Fibroblast of peridontal ligament (primary cell): ENCODE data around the gene ANGPTL8.
A peak's percentile ranks its signal among the peaks of the same experiment; 100 is the strongest.

Experiments used
- DNase-seq: peaks from one replicate; pipeline ENCODE4 v3.0.0-alpha.2; 2010; ENCODE audit errors: extremely low read depth

The ANGPTL8 gene

GRCh38 chr19:11239377-11240000 is at the start of gene ANGPTL8:
Gene ANGPTL8, plus strand, starts transcription at chr19:11239619. Its CDS starts 19 bp downstream, at chr19:11239638.
- no peak for DNase-seq

- no peak for DNase-seq
Measured at GRCh38 chr19:11190501-11190900, 48.9 kb upstream of the ANGPTL8 start.

- peak; percentile 75 for DNase-seq
Measured at GRCh38 chr19:11191273-11191755, 48.1 kb upstream of the ANGPTL8 start.

- no peak for DNase-seq
Measured at GRCh38 chr19:11191934-11192333, 47.5 kb upstream of the ANGPTL8 start.

GRCh38 chr19:11192957-11193939 is 46.2 kb upstream of the ANGPTL8 start:
- no peak for DNase-seq

GRCh38 chr19:11194173-11194572 is 45.2 kb upstream of the ANGPTL8 start:
- DNase-seq: no peak

- DNase-seq: peak; percentile 20
Measured at GRCh38 chr19:11194656-11195558, 44.5 kb upstream of the ANGPTL8 start.

- DNase-seq: no peak
Measured at GRCh38 chr19:11195681-11196080, 43.7 kb upstream of the ANGPTL8 start.

- DNase-seq: peak; percentile 31
Measured at GRCh38 chr19:11196406-11197287, 42.8 kb upstream of the ANGPTL8 start.

- DNase-seq: peak; percentile 52
Measured at GRCh38 chr19:11197291-11198174, 41.9 kb upstream of the ANGPTL8 start, which contains the start of gene KANK2. Gene KANK2, minus strand, starts transcription at chr19:11197545. Its CDS starts 3,034 bp downstream, at chr19:11194511.

- no peak for DNase-seq
Measured at GRCh38 chr19:11198175-11198534, 41.3 kb upstream of the ANGPTL8 start.

- DNase-seq: no peak
Measured at GRCh38 chr19:11198769-11199424, 40.5 kb upstream of the ANGPTL8 start.

- no peak for DNase-seq
Measured at GRCh38 chr19:11199517-11199916, 39.9 kb upstream of the ANGPTL8 start.

- no peak for DNase-seq
Measured at GRCh38 chr19:11200015-11200574, 39.3 kb upstream of the ANGPTL8 start.

- no peak for DNase-seq
Measured at GRCh38 chr19:11200931-11201330, 38.5 kb upstream of the ANGPTL8 start.

GRCh38 chr19:11201791-11202190 is 37.6 kb upstream of the ANGPTL8 start:
- no peak for DNase-seq

GRCh38 chr19:11202488-11203193 is 36.8 kb upstream of the ANGPTL8 start:
- no peak for DNase-seq
